T-helper 1 cell treated with Interleukin-12 subunit alpha and Interleukin-12 subunit beta and Interleukin-4 antibody, amounts not matched to agents 30 μg/mL and 1 μg/mL, for 36 hours (primary cell): ENCODE results near the gene RETREG1.

Source experiments
- H3K27ac Mint-ChIP-seq: one replicate; pipeline ENCODE4 v1.8.0; 2021; ENCODE audit warnings: mild to moderate bottlenecking, mixed read lengths
- H3K27me3 Mint-ChIP-seq: one replicate; pipeline ENCODE4 v1.8.0; 2021; ENCODE audit warnings: low read depth, mixed read lengths
- H3K36me3 Mint-ChIP-seq: one replicate; pipeline ENCODE4 v1.8.0; 2021; ENCODE audit warnings: low read depth, mixed read lengths
- H3K4me1 Mint-ChIP-seq: one replicate; pipeline ENCODE4 v1.8.0; 2021; ENCODE audit warnings: low read depth, mixed read lengths
- H3K4me3 Mint-ChIP-seq: one replicate; pipeline ENCODE4 v1.8.0; 2021; ENCODE audit warnings: mild to moderate bottlenecking, moderate library complexity, mixed read lengths
- H3K9me3 Mint-ChIP-seq: one replicate; pipeline ENCODE4 v1.8.0; 2021; ENCODE audit warnings: mixed read lengths

RETREG1 gene

GRCh38 chr5:16600946-16601345, 15.9 kb downstream of the RETREG1 start:
- H3K9me3 Mint-ChIP-seq = no peaks in the 10 kb centered on the region
- no peak overlapping the region for H3K27ac Mint-ChIP-seq
- H3K4me1 Mint-ChIP-seq = peaks cover 37% of the 10 kb centered on the region
- H3K4me3 Mint-ChIP-seq = no peak overlapping the region
- H3K27me3 Mint-ChIP-seq = no peaks in the 10 kb centered on the region
- H3K36me3 Mint-ChIP-seq = peaks cover 41% of the 10 kb centered on the region

GRCh38 chr5:16600397-16600796, 16.4 kb downstream of the RETREG1 start:
- H3K9me3 Mint-ChIP-seq = no peaks in the 10 kb centered on the region
- H3K4me3 Mint-ChIP-seq = no peak overlapping the region
- no peak overlapping the region for H3K27ac Mint-ChIP-seq
- H3K27me3 Mint-ChIP-seq = no peaks in the 10 kb centered on the region
- peaks cover 39% of the 10 kb centered on the region for H3K4me1 Mint-ChIP-seq
- peaks cover 42% of the 10 kb centered on the region for H3K36me3 Mint-ChIP-seq

GRCh38 chr5:16597946-16598694, 18.7 kb downstream of the RETREG1 start:
- no peaks in the 10 kb centered on the region for H3K9me3 Mint-ChIP-seq
- no peak overlapping the region for H3K27ac Mint-ChIP-seq
- peaks cover 31% of the 10 kb centered on the region for H3K4me1 Mint-ChIP-seq
- no peaks in the 10 kb centered on the region for H3K27me3 Mint-ChIP-seq
- H3K36me3 Mint-ChIP-seq = peaks cover 38% of the 10 kb centered on the region
- no peak overlapping the region for H3K4me3 Mint-ChIP-seq

- no peak overlapping the region for H3K27ac Mint-ChIP-seq
- peaks cover 30% of the 10 kb centered on the region for H3K36me3 Mint-ChIP-seq
- no peaks in the 10 kb centered on the region for H3K9me3 Mint-ChIP-seq
- no peak overlapping the region for H3K4me3 Mint-ChIP-seq
- H3K27me3 Mint-ChIP-seq = no peaks in the 10 kb centered on the region
- peaks cover 33% of the 10 kb centered on the region for H3K4me1 Mint-ChIP-seq
Observed at GRCh38 chr5:16596581-16596940, 20.2 kb downstream of the RETREG1 start.

- H3K4me1 Mint-ChIP-seq = peaks cover 34% of the 10 kb centered on the region
- H3K4me3 Mint-ChIP-seq = no peak overlapping the region
- H3K27ac Mint-ChIP-seq = no peak overlapping the region
Observed at GRCh38 chr5:16595881-16596580, 20.8 kb downstream of the RETREG1 start.

GRCh38 chr5:16593628-16594027, 23.2 kb downstream of the RETREG1 start:
- Mint-ChIP-seq H3K4me1 (peaks cover 27% of the 10 kb centered on the region), H3K9me3 (no peaks in the 10 kb centered on the region), H3K36me3 (peaks cover 22% of the 10 kb centered on the region), H3K4me3 (no peak overlapping the region), H3K27ac (no peak overlapping the region), H3K27me3 (no peaks in the 10 kb centered on the region)

More at GRCh38 chr5:16595881-16596580, 20.8 kb downstream of the RETREG1 start:
- Mint-ChIP-seq H3K36me3 (peaks cover 29% of the 10 kb centered on the region), H3K27me3 (no peaks in the 10 kb centered on the region), H3K9me3 (no peaks in the 10 kb centered on the region)

- Mint-ChIP-seq H3K4me3 (no peak overlapping the region), H3K9me3 (no peaks in the 10 kb centered on the region), H3K4me1 (peaks cover 22% of the 10 kb centered on the region), H3K27ac (no peak overlapping the region), H3K36me3 (peaks cover 21% of the 10 kb centered on the region), H3K27me3 (no peaks in the 10 kb centered on the region)
Observed at GRCh38 chr5:16593013-16593412, 23.8 kb downstream of the RETREG1 start.

- no peak overlapping the region for H3K4me3 Mint-ChIP-seq
- peaks cover 21% of the 10 kb centered on the region for H3K4me1 Mint-ChIP-seq
- no peak overlapping the region for H3K27ac Mint-ChIP-seq
- H3K9me3 Mint-ChIP-seq = no peaks in the 10 kb centered on the region
- no peaks in the 10 kb centered on the region for H3K27me3 Mint-ChIP-seq
- H3K36me3 Mint-ChIP-seq = peaks cover 18% of the 10 kb centered on the region
Observed at GRCh38 chr5:16592255-16592654, 24.5 kb downstream of the RETREG1 start.

- Mint-ChIP-seq H3K9me3 (no peaks in the 10 kb centered on the region), H3K4me3 (no peak overlapping the region), H3K36me3 (peaks cover 16% of the 10 kb centered on the region), H3K4me1 (peaks cover 23% of the 10 kb centered on the region), H3K27ac (no peak overlapping the region), H3K27me3 (no peaks in the 10 kb centered on the region)
Observed at GRCh38 chr5:16590685-16591084, 26.1 kb downstream of the RETREG1 start.

GRCh38 chr5:16589658-16590057, 27.1 kb downstream of the RETREG1 start:
- Mint-ChIP-seq H3K4me1 (peaks cover 19% of the 10 kb centered on the region), H3K36me3 (peaks cover 12% of the 10 kb centered on the region)

GRCh38 chr5:16588434-16589214, 28.2 kb downstream of the RETREG1 start:
- Mint-ChIP-seq H3K4me3 (no peak overlapping the region), H3K27ac (no peak overlapping the region), H3K4me1 (peaks cover 16% of the 10 kb centered on the region), H3K36me3 (peaks cover 9% of the 10 kb centered on the region), H3K9me3 (no peaks in the 10 kb centered on the region), H3K27me3 (no peaks in the 10 kb centered on the region)

More at GRCh38 chr5:16589658-16590057, 27.1 kb downstream of the RETREG1 start:
- Mint-ChIP-seq H3K4me3 (no peak overlapping the region), H3K27me3 (no peaks in the 10 kb centered on the region), H3K9me3 (no peaks in the 10 kb centered on the region), H3K27ac (no peak overlapping the region)

- peaks cover 9% of the 10 kb centered on the region for H3K36me3 Mint-ChIP-seq
- no peaks in the 10 kb centered on the region for H3K27me3 Mint-ChIP-seq
- H3K27ac Mint-ChIP-seq = no peak overlapping the region
- no peak overlapping the region for H3K4me3 Mint-ChIP-seq
- H3K4me1 Mint-ChIP-seq = peaks cover 5% of the 10 kb centered on the region
- H3K9me3 Mint-ChIP-seq = no peaks in the 10 kb centered on the region
Observed at GRCh38 chr5:16586556-16586955, 30.2 kb downstream of the RETREG1 start.

- no peaks in the 10 kb centered on the region for H3K9me3 Mint-ChIP-seq
- no peaks in the 10 kb centered on the region for H3K27me3 Mint-ChIP-seq
- no peak overlapping the region for H3K27ac Mint-ChIP-seq
- H3K4me3 Mint-ChIP-seq = no peak overlapping the region
- H3K36me3 Mint-ChIP-seq = peaks cover 4% of the 10 kb centered on the region
- H3K4me1 Mint-ChIP-seq = peaks cover 2% of the 10 kb centered on the region
Observed at GRCh38 chr5:16585041-16585667, 31.6 kb downstream of the RETREG1 start.

GRCh38 chr5:16582081-16582480, 34.7 kb downstream of the RETREG1 start:
- Mint-ChIP-seq H3K4me1 (peaks cover 9% of the 10 kb centered on the region), H3K36me3 (peaks cover 13% of the 10 kb centered on the region)

More at GRCh38 chr5:16582081-16582480, 34.7 kb downstream of the RETREG1 start:
- Mint-ChIP-seq H3K27me3 (no peaks in the 10 kb centered on the region), H3K4me3 (no peak overlapping the region), H3K27ac (no peak overlapping the region), H3K9me3 (no peaks in the 10 kb centered on the region)
